Ammon's horn (tissue), 1 donor: Measurements from ENCODE around the gene RIOX2.
A peak's percentile ranks its signal among the peaks of the same experiment; 100 is the strongest.

Experiments
- DNase-seq: peaks from one replicate; pipeline ENCODE4 v3.0.0-alpha.2; 2016; ENCODE audit warnings: low spot score

RIOX2 gene

GRCh38 chr3:97954228-97954827 is 17.9 kb downstream of the RIOX2 start:
- DNase-seq = no peak

DNA sequence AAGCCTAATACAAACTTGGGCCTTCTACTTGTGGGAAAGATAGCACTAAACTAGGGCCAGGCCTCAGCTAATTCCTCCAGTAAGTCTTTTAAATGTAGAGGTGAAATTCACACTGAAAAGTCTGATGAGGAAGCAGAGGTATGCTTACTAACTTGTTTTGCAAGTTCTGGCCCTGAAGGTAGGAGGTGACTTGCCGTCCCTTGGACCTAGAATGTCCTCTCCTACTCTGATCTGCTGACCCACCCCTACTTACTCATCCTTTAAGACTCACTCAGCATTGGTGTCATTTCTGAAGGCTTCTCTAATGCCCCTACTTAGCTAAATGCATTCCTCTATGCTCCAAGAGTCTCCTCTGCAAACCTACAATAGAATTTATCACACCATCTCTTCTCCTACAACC is 19.4 kb downstream of the RIOX2 start:
- no peak for DNase-seq

GRCh38 chr3:97952280-97952679 is 20.0 kb downstream of the RIOX2 start:
- no peak for DNase-seq

- DNase-seq = peak; percentile 59
Observed at GRCh38 chr3:97950360-97950759, 21.9 kb downstream of the RIOX2 start.

DNA sequence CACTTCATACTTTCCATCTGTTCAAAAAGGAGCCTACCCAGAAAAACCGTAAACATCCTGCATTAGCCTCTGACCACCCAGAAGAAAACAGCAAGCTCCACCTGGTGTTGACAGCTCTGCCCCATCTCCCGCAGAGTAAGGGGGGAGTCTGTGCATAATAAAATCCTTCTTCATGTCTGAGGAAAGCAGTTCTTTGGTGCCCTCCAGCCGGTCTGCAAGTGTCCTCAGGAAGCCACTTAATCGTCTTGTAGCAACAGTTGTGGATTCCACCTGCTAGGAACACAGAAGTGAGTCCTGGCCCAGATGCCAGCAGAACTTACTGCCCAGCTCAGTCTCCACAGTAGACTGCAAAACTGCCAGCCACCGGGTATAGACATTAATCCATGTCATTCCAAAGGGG is 22.5 kb downstream of the RIOX2 start:
- no peak for DNase-seq

DNA sequence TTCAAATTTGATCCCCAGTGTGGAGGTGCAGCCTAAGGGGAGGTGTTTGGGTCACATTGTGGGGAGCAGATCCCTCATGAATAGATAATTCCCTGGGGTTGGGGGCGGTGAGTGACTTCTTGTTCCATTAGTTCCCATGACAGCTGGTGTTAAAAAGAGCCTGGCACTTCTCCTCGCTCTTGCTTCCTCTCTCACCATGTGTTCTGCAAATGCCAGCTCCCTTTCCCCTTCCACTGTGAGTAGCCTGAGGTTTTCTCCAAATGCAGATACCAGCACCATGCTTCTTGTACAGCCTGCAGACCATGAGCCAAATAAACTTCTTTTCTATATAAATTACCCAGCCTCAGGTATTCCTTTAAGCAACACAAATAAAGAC is 23.1 kb downstream of the RIOX2 start:
- DNase-seq = peak; percentile 62

DNA sequence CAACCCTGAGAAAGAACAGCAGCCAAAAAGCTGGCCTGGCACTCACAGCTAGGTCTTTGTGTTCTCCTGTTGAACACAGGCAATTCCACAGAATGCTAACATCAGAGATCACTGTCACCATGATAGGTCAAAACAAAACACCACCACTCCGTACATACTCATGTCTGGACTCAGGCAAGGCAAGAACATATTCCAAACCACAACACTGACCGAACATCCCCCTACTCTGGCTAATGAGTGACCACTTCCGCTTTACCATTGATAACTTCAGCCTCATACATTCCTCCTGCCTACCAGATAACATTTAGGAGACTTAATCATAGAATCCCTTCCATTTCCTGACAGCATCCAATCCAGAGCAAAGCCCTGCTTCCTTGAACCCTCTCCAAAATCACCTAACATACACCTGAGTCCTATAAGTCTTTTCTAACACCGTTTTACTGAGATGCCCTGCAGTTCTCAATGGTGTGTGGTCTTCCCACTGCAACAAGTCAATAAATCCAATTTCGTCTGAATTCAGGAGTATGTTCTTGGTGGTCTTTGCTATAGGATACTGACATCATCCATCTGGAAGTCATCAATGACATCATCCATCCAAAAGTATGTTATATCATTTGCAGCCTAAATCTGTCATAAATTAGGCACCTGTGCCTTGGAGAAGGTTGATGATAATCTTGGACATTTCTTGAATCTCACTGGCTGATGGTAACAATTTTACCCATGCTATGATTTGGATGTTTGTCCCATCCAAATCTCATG is 23.7 kb downstream of the RIOX2 start:
- no peak for DNase-seq

- DNase-seq = no peak
Observed at GRCh38 chr3:97942801-97943546, 29.3 kb downstream of the RIOX2 start.

DNA sequence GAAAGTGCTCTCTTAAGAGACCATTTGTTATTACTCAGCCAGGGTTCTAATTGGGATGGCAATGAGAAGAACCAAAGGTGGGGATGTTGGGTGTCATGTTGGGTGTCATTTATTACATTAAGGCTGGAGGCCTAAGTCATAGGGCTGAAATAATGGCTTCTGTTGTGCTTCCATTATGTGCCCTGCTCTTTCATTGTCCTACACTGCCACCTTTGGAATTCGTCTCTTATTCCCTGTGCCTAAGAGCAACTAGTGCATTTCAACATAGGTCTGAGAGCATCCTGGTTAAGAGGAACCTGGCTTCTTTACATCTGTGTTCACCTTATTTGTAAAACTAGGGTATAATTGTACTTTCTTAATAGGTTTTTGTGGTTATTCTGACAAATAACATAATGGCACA is 32.2 kb downstream of the RIOX2 start:
- DNase-seq = no peak

GRCh38 chr3:97939401-97939800 is 32.8 kb downstream of the RIOX2 start:
- DNase-seq = no peak

GRCh38 chr3:97938444-97938843 is 33.8 kb downstream of the RIOX2 start:
- DNase-seq = no peak

DNA sequence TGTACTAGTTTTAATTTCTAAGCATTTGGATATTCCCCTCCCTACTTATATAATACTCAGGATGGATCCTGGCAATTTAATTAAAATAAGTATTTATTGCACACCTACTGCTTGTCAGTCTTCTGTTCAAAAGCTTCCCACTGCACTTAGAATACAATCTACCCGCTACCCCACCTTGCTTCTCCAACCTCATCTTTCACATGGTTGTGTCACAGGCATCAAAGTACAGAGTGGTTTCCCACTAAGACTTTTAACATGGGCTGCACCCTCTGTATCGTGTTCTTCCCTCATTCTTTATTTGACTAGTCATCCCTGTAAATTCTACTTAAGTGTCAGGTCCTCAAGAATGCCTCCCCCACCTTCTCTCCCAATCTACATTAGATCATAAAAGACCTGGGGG is 35.0 kb downstream of the RIOX2 start:
- DNase-seq = no peak

GRCh38 chr3:97935842-97936241 is 36.4 kb downstream of the RIOX2 start:
- DNase-seq = no peak

DNA sequence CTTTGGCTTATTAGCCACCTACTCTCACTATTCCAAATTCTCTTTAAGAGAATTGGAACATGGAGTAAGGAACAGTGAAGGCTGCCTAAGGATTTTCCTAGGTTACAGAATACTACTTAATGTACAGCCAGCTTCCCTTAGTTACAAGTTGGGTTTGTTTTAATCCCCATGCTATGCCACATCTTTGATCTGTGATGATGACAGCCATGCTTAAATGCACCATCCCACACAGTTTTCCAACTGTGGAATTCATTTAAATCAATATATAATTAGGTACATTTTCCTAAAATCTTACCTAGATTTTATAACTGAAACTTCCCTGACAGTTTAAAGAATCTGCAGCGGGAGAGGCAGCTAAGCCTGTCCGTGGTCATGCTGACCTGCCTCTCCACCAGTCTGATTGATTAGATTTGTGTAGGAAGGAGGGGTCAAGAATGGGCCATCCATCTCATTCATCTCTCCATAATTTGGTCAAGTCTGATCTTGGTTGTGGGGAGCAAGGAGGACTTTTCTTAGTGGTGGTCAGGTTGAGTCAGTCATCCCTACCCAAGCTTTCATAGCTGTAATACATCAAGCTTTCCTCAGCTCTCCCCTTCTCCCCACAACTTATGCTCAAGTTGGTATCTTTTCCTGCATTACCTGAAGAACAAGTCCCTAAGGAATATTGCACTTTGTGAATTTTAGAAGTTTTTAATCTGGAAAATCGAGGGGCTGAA is 37.1 kb downstream of the RIOX2 start:
- DNase-seq = no peak

- no peak for DNase-seq
Observed at GRCh38 chr3:97932387-97932801, 39.8 kb downstream of the RIOX2 start.

DNA sequence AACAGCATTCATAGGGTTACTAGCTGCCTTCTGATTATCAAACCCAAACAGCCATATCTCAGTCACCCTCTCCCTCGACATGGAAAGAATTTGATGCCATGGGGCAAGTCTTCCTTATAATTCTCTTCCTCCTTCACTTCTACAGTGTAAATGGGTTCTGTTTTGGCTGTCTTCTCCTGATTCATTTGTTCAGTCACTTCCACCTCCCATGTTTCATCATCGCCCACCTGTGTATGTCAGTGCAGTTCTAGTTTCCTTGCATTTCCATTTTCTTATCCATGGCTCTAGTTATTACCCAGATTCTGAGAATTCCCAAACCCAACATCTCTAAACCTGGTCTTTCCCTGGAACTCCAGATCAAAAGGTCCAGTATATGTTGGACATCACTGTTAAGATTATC is 41.0 kb downstream of the RIOX2 start:
- no peak for DNase-seq

DNA sequence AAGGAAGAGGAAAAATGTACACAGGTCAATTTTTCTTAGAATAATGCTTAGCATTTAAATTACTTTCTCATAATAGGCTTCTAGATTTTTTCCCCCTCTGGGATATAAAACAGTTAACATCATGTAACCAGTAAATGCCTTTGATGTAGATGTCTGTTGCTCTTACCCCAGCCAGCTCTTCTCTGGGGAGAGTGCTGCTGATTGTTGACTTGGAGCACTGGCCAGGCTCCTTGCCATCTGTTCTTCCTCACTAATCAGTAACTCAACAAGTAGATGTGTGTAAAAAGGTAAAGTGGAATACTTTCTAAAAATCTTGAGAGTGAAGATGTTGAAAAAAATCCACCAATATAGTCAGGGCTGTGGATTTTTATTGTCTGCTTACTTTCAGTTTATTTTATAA is 42.2 kb downstream of the RIOX2 start:
- DNase-seq = no peak

- DNase-seq = no peak
Observed at GRCh38 chr3:97928986-97929385, 43.2 kb downstream of the RIOX2 start.

DNA sequence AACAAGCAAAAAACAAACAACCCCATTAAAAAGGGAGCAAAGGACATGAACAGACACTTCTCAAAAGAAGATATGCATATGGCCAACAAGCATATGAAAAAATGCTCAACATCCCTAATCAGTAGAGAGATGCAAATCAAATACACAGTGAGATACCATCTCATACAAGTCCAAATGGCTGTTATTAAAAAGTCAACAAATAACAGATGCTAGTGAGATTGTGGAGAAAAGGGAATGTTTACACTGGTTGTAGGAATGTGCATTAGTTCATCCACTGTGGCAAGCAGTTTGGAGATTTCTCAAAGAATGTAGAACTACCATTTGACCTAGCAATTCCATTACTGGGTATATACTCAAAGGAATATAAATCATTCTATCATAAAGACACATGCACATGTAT is 44.5 kb downstream of the RIOX2 start:
- no peak for DNase-seq

GRCh38 chr3:97917813-97918536 is 54.3 kb downstream of the RIOX2 start:
- DNase-seq = no peak

DNA sequence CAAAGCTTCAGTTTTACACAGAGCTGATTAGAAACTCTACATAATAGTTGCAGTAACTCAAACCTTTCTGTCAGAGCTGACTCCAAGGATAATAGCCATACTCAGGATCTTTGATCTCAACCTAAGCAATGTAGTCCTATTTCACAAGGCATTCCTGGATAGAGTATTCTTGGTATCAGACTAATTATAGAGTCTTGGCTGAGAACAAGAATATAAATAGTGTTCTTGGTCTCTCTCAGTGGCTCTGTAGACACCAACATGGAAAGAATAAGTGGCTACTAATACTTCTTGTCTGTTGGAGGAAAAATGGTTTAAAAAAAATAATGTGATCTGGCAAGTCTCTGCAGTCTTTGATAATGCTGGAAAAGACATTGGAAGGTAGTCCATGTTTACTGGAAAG is 55.7 kb downstream of the RIOX2 start:
- DNase-seq = no peak

DNA sequence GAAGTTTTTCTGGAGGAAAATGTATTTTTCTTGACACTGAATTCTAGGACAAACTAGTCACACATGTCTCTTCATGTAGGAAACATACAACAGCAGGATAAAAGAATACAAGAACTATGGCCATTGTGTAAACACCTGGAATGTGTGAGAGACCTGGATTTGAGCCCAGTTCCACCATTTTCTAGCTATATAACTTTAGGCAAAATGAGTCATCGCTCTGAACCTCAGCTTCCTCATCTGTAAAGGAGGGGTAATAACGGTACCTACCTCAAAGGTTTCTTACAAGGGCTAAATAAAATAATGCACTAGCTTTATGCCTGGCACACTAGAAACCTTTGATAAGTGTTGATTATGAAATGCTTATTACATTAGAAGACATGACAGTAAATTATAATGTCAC is 57.8 kb downstream of the RIOX2 start:
- no peak for DNase-seq
